ENCODE measurements around the gene ETFBKMT.

The ETFBKMT gene

DNA sequence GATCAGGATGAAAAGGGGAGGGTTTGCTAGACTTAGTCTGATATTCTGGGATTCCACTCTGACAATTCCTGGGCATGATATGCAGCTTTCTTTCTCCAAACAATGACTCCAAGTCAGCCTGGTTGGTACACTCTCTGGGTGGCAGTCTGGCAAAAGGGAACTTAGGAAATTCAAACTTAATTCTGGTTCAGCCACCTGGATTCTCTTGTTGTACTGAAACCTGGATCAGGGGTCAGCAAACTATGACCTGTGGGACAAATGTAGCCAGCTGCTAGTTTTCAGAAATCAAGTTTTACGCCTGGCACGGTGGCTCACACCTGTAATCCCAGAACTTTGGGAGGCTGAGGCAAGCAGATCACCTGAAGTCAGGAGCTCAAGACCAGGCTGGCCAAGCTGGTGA, 63.1 kb downstream of the ETFBKMT start:
- Histone ChIP-seq H3K4me3 (ENCODE audit: low read depth, low read length) (no peak overlapping the region), H3K79me2 (ENCODE audit: control insufficient read depth, insufficient read depth, low read length, unreplicated experiment) (no peaks in the 10 kb centered on the region), H3K27ac (ENCODE audit: low read depth, low read length) (no peak overlapping the region), H3K36me3 (ENCODE audit: insufficient read depth, low read length) (no peaks in the 10 kb centered on the region), H3K27me3 (ENCODE audit: insufficient read depth, low read length) (no peaks in the 10 kb centered on the region), H3K4me1 (ENCODE audit: control insufficient read depth, insufficient read depth, low read length, unreplicated experiment) (no peaks in the 10 kb centered on the region), H2AFZ (ENCODE audit: low read length, unreplicated experiment) (no peak overlapping the region)
